Liver (tissue), 9 donors: ENCODE data around the gene TMEM218. TPM values are rescaled to one million over a fixed set of nuclear protein-coding genes. Genes with fewer than 3 reads are reported as not detected.
A peak's percentile ranks its signal among the peaks of the same experiment; 100 is the strongest.

Experiments used
- DNase-seq: peaks from one replicate; pipeline ENCODE4 v3.0.0-alpha.2; 2017; ENCODE audit warnings: low spot score
- H3K27ac ChIP-seq, 2 donors: one replicate each; pipeline ENCODE4 v1.7.0; 2013; ENCODE audit warnings: inconsistent platforms in 2 of 2, low read length in 2 of 2, control low read depth in 1 of 2, low read depth in 1 of 2, mild to moderate bottlenecking in 1 of 2
- H3K27me3 ChIP-seq, 4 donors: one replicate each; pipeline versions ENCODE4 v1.6.1 to v1.7.0; 2013; ENCODE audit warnings: low read length in 3 of 4, inconsistent platforms in 1 of 4, mild to moderate bottlenecking in 1 of 4, moderate library complexity in 1 of 4; ENCODE audit not compliant: control insufficient read depth in 4 of 4, insufficient read depth in 4 of 4
- H3K36me3 ChIP-seq, 4 donors: one replicate each; pipeline versions ENCODE4 v1.6.1 to v1.7.0; 2013; ENCODE audit warnings: low read length in 3 of 4, mild to moderate bottlenecking in 3 of 4, low read depth in 1 of 4, moderate library complexity in 1 of 4; ENCODE audit not compliant: control insufficient read depth in 4 of 4, insufficient read depth in 3 of 4
- H3K4me1 ChIP-seq, 4 donors: one replicate each; pipeline versions ENCODE4 v1.6.1 to v1.7.0; 2013; ENCODE audit warnings: low read length in 3 of 4, mild to moderate bottlenecking in 3 of 4, moderate library complexity in 1 of 4; ENCODE audit not compliant: control insufficient read depth in 4 of 4, insufficient read depth in 4 of 4
- H3K4me3 ChIP-seq, 3 donors: one replicate each; pipeline versions ENCODE4 v1.6.1 to v1.7.0; 2013; ENCODE audit warnings: low read length in 3 of 3, control low read depth in 1 of 3, low read depth in 1 of 3, mild to moderate bottlenecking in 1 of 3
- H3K9ac ChIP-seq, 2 donors: one replicate each; pipeline ENCODE4 v1.7.0; 2013; ENCODE audit warnings: low read length in 2 of 2, mild to moderate bottlenecking in 2 of 2, moderate library complexity in 2 of 2, control low read depth in 1 of 2, low read depth in 1 of 2
- H3K9me3 ChIP-seq, 4 donors: one replicate each; pipeline versions ENCODE4 v1.6.1 to v1.7.0; 2013; ENCODE audit warnings: low read length in 3 of 4; ENCODE audit not compliant: control insufficient read depth in 4 of 4
- ATF3 ChIP-seq: IDR thresholded peaks from 2 replicates; pipeline ENCODE4 v1.6.1; 2016; ENCODE audit warnings: antibody characterized with exemption
- EGR1 ChIP-seq, 2 donors: IDR thresholded peaks; 2 replicates each; pipeline ENCODE4 v1.6.1; 2016 to 2018; ENCODE audit warnings: antibody characterized with exemption in 2 of 2, low read depth in 2 of 2
- FOXA1 ChIP-seq: IDR thresholded peaks from 2 replicates; pipeline ENCODE4 v1.6.1; 2016; ENCODE audit warnings: antibody characterized with exemption
- FOXA2 ChIP-seq: IDR thresholded peaks from 2 replicates; pipeline ENCODE4 v1.6.1; 2016; ENCODE audit warnings: antibody characterized with exemption
- GABPA ChIP-seq, 2 donors: IDR thresholded peaks in 1 of 2; conservative IDR thresholded peaks in 1 of 2; 2 replicates each; pipeline ENCODE4 v1.6.1; 2016; ENCODE audit warnings: antibody characterized with exemption in 2 of 2, mild to moderate bottlenecking in 1 of 2, moderate library complexity in 1 of 2
- HNF4A ChIP-seq, 2 donors: conservative IDR thresholded peaks; 2 replicates each; pipeline ENCODE4 v1.6.1; 2016; ENCODE audit warnings: antibody characterized with exemption in 2 of 2, mild to moderate bottlenecking in 2 of 2
- HNF4G ChIP-seq: IDR thresholded peaks from 2 replicates; pipeline ENCODE4 v1.6.1; 2016; ENCODE audit warnings: antibody characterized with exemption
- JUND ChIP-seq, 2 donors: IDR thresholded peaks; 2 replicates each; pipeline ENCODE4 v1.6.1; 2016; ENCODE audit warnings: antibody characterized with exemption in 2 of 2
- MAX ChIP-seq: IDR thresholded peaks from 2 replicates; pipeline ENCODE4 v1.6.1; 2016; ENCODE audit warnings: antibody characterized with exemption
- NR2F2 ChIP-seq: IDR thresholded peaks from 2 replicates; pipeline ENCODE4 v1.6.1; 2016; ENCODE audit warnings: antibody characterized with exemption
- RAD21 ChIP-seq, 2 donors: IDR thresholded peaks; 2 replicates each; pipeline ENCODE4 v1.6.1; 2016; ENCODE audit warnings: antibody characterized with exemption in 2 of 2, mild to moderate bottlenecking in 2 of 2
- RXRA ChIP-seq, 2 donors: IDR thresholded peaks; 2 replicates each; pipeline ENCODE4 v1.6.1; 2017 to 2018; ENCODE audit warnings: antibody characterized with exemption in 2 of 2, mild to moderate bottlenecking in 1 of 2
- SP1 ChIP-seq: IDR thresholded peaks from 2 replicates; pipeline ENCODE4 v1.6.1; 2018; ENCODE audit warnings: antibody characterized with exemption, mild to moderate bottlenecking
- TAF1 ChIP-seq: conservative IDR thresholded peaks from 2 replicates; pipeline ENCODE4 v1.6.1; 2016; ENCODE audit warnings: antibody characterized with exemption, mild to moderate bottlenecking
- YY1 ChIP-seq: IDR thresholded peaks from 2 replicates; pipeline ENCODE4 v1.6.1; 2016; ENCODE audit warnings: antibody characterized with exemption, mild to moderate bottlenecking
- ZBTB33 ChIP-seq: IDR thresholded peaks from 2 replicates; pipeline ENCODE4 v1.6.1; 2016; ENCODE audit warnings: antibody characterized with exemption
- WGBS: extraction: QIAGEN DNeasy Blood & Tissue Kit; methylation state at CpG from one replicate; pipeline ENCODE4 v1.1.7; 2013; 5-methylcytosine and 5-hydroxymethylcytosine counted together
- polyA plus RNA-seq, 2 donors: library from polyadenylated mRNA; stranded (reverse) in 1 of 2; unstranded in 1 of 2; fragments of 200-250 nt in 1 of 2; fragments of >200 nt in 1 of 2; fragmentation: Nextera tagmentation in 1 of 2; extraction: Ambion mirVana in 1 of 2; gene quantifications; one replicate each; pipeline versions ENCODE4 v1.2.1 to v1.2.3, GENCODE V29; 2013 to 2015
- total RNA-seq, 2 donors: library from RNA; depleted of rRNA; stranded (reverse); fragments of >200 nt; gene quantifications; one replicate each; pipeline ENCODE4 v1.2.3, GENCODE V29; 2014
- TF ChIP-seq, protein P1 (sequence below): fragments of 150-350 bp; IDR thresholded peaks from 2 replicates; pipeline ENCODE4 v1.5.1; 2017; ENCODE audit warnings: improper control_type of control experiment, low read depth, low read length; ENCODE audit not compliant: missing input control
- TF ChIP-seq, protein P2 (sequence below): IDR thresholded peaks from 2 replicates; pipeline ENCODE4 v1.6.1; 2016; ENCODE audit warnings: antibody characterized with exemption, mild to moderate bottlenecking
- donor health status: healthy.
- donor health status: healthy.
- donor health status: healthy.
- donor health status: healthy.
- donor health status: healthy.

The TMEM218 gene
- total and polyA plus RNA-seq, 4 donors, result 11.1 to 16.4 (median 14.1) TPM

DNA sequence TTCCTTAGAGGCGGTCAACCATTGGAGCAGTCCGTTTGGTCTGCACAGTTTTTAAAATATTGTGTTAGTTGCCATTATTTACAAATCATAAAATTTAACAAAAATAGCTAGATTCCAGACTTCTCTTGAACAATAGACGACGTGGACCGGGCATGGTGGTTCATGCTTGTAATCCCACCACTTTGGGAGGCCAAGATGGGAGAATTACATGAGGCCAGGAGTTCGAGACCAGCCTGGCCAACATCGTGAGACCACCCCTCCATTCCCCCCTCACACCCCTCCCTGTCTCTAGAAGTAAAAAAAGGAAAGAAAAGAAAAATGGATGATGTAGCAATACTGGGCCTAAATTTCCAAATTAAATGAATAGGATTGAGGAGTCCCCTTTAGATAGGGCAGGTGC, 47.4 kb downstream of the TMEM218 start:
- Histone ChIP-seq H3K9ac (no peak overlapping the region), H3K9me3 (no peaks in the 10 kb centered on the region), H3K27ac (no peak overlapping the region), H3K27me3 (no peaks in the 10 kb centered on the region), H3K4me3 (peak overlapping the region in 1 of 3 donors; percentile 43), H3K4me1 (peaks cover 7 to 8% (median 8%) of the 10 kb centered on the region in 4 donors), H3K36me3 (no peaks in the 10 kb centered on the region)
- TF ChIP-seq EGR1 (IDR thresholded peaks at IDR 0.05; ENCODE audit: low read depth in 2 of 2) (no peak), HNF4A (conservative IDR thresholded peaks at IDR 0.05) (no peak), NR2F2 (no peak), RAD21 (IDR thresholded peaks at IDR 0.05) (no peak), GABPA (IDR thresholded peaks at IDR 0.05 in 1 of 2, conservative IDR thresholded peaks at IDR 0.05 in 1 of 2) (no peak), FOXA1 (no peak), SP1 (no peak), JUND (IDR thresholded peaks at IDR 0.05) (no peak), TAF1 (no peak), ATF3 (no peak), HNF4G (no peak), FOXA2 (no peak), MAX (no peak), ZBTB33 (no peak), RXRA (IDR thresholded peaks at IDR 0.05) (no peak), YY1 (no peak)
- TF ChIP-seq, protein P1, sequence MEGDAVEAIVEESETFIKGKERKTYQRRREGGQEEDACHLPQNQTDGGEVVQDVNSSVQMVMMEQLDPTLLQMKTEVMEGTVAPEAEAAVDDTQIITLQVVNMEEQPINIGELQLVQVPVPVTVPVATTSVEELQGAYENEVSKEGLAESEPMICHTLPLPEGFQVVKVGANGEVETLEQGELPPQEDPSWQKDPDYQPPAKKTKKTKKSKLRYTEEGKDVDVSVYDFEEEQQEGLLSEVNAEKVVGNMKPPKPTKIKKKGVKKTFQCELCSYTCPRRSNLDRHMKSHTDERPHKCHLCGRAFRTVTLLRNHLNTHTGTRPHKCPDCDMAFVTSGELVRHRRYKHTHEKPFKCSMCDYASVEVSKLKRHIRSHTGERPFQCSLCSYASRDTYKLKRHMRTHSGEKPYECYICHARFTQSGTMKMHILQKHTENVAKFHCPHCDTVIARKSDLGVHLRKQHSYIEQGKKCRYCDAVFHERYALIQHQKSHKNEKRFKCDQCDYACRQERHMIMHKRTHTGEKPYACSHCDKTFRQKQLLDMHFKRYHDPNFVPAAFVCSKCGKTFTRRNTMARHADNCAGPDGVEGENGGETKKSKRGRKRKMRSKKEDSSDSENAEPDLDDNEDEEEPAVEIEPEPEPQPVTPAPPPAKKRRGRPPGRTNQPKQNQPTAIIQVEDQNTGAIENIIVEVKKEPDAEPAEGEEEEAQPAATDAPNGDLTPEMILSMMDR, result no peak
- TF ChIP-seq, protein P2, sequence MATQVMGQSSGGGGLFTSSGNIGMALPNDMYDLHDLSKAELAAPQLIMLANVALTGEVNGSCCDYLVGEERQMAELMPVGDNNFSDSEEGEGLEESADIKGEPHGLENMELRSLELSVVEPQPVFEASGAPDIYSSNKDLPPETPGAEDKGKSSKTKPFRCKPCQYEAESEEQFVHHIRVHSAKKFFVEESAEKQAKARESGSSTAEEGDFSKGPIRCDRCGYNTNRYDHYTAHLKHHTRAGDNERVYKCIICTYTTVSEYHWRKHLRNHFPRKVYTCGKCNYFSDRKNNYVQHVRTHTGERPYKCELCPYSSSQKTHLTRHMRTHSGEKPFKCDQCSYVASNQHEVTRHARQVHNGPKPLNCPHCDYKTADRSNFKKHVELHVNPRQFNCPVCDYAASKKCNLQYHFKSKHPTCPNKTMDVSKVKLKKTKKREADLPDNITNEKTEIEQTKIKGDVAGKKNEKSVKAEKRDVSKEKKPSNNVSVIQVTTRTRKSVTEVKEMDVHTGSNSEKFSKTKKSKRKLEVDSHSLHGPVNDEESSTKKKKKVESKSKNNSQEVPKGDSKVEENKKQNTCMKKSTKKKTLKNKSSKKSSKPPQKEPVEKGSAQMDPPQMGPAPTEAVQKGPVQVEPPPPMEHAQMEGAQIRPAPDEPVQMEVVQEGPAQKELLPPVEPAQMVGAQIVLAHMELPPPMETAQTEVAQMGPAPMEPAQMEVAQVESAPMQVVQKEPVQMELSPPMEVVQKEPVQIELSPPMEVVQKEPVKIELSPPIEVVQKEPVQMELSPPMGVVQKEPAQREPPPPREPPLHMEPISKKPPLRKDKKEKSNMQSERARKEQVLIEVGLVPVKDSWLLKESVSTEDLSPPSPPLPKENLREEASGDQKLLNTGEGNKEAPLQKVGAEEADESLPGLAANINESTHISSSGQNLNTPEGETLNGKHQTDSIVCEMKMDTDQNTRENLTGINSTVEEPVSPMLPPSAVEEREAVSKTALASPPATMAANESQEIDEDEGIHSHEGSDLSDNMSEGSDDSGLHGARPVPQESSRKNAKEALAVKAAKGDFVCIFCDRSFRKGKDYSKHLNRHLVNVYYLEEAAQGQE, result no peak
- no peak for DNase-seq
- 76% methylated on average over 7 of the region's 7 CpGs for WGBS
